Natural killer cell (primary cell): ENCODE data around the gene NLK. TPM values are rescaled to one million over a fixed set of nuclear protein-coding genes. Genes with fewer than 3 reads are reported as not detected.
"Not testable (repeated sequence)": the region's sequence is repeated elsewhere in the genome, so short reads cannot be mapped to it uniquely, and the experiment has no call there.

Source experiments
- ATAC-seq, 3 donors: fragments of 150-1000 bp in 2 of 3; fragments of 200-7000 bp in 1 of 3; cut with Tn5 transposase; 1 replicate in 1 of 3; 2 replicates in 2 of 3; pipeline ENCODE4 v1.10.0; 2021; ENCODE audit warnings: mild to moderate bottlenecking in 2 of 3, moderate library complexity in 2 of 3
- DNase-seq, 2 donors: peaks; one replicate each; pipeline versions ENCODE4 v3.0.0 to v3.0.0-alpha.2; 2013 to 2021; ENCODE audit warnings: mixed read lengths in 1 of 2
- H3K27ac ChIP-seq: one replicate; pipeline ENCODE4 v1.5.1; 2013; ENCODE audit warnings: mild to moderate bottlenecking, low read length
- H3K27me3 ChIP-seq: one replicate; pipeline ENCODE4 v1.6.1; 2013; ENCODE audit warnings: low read length; ENCODE audit not compliant: control insufficient read depth, insufficient read depth
- H3K36me3 ChIP-seq: one replicate; pipeline ENCODE4 v1.6.1; 2013; ENCODE audit warnings: low read length; ENCODE audit not compliant: control insufficient read depth, insufficient read depth
- H3K4me1 ChIP-seq: one replicate; pipeline ENCODE4 v1.6.1; 2013; ENCODE audit warnings: low read length; ENCODE audit not compliant: control insufficient read depth, insufficient read depth
- H3K4me3 ChIP-seq: one replicate; pipeline ENCODE4 v1.5.1; 2013; ENCODE audit warnings: low read length
- H3K9me3 ChIP-seq: one replicate; pipeline ENCODE4 v1.6.1; 2013; ENCODE audit warnings: low read length; ENCODE audit not compliant: control insufficient read depth, insufficient read depth
- H3K27ac Mint-ChIP-seq, 2 donors: one replicate each; pipeline ENCODE4 v1.8.0; 2022; ENCODE audit warnings: mild to moderate bottlenecking in 2 of 2, mixed read lengths in 2 of 2, moderate library complexity in 1 of 2
- H3K27me3 Mint-ChIP-seq, 2 donors: one replicate each; pipeline ENCODE4 v1.8.0; 2022; ENCODE audit warnings: low read depth in 2 of 2, mixed read lengths in 2 of 2
- H3K36me3 Mint-ChIP-seq: one replicate; pipeline ENCODE4 v1.8.0; 2022; ENCODE audit warnings: mixed read lengths
- H3K4me1 Mint-ChIP-seq, 2 donors: one replicate each; pipeline ENCODE4 v1.8.0; 2022; ENCODE audit warnings: mixed read lengths in 2 of 2
- H3K4me3 Mint-ChIP-seq: one replicate; pipeline ENCODE4 v1.8.0; 2022; ENCODE audit warnings: mild to moderate bottlenecking, moderate library complexity, mixed read lengths
- H3K9me3 Mint-ChIP-seq, 2 donors: one replicate each; pipeline ENCODE4 v1.8.0; 2022; ENCODE audit warnings: mixed read lengths in 2 of 2
- WGBS: methylation state at CpG from one replicate; pipeline ENCODE4 v1.1.7; 2013; ENCODE audit warnings: missing lambda C conversion rate; ENCODE audit not compliant: insufficient coverage; 5-methylcytosine and 5-hydroxymethylcytosine counted together
- intact Hi-C: fragments of 100-400 bp; cut with micrococcal nuclease; formaldehyde crosslinking; loops from one replicate; pipeline ENCODE4 v1.14.2; 2022
- total RNA-seq, 4 donors: library from RNA; stranded (reverse); fragments of 120-200 nt in 1 of 4; gene quantifications; one replicate each; pipeline versions ENCODE4 v1.2.3 to v1.2.4, GENCODE V29; 2013 to 2022
- TF ChIP-seq, protein P1 (sequence below): fragments of 200-600 bp; IDR thresholded peaks from one replicate; pipeline ENCODE4 v1.8.0; 2022; ENCODE audit warnings: antibody characterized with exemption

The NLK gene
- total RNA-seq, 3 donors from 2014 or later (not counting 1 experiment from before 2014, with no cell fraction given) = 18.3 to 35.6 (median 20.8) TPM

GRCh38 chr17:28001149-28001548, 41.3 kb upstream of the NLK start:
- ATAC-seq (no peak), DNase-seq (no peak)
- Histone ChIP-seq H3K27me3 (no peaks in the 10 kb centered on the region), H3K9me3 (no peaks in the 10 kb centered on the region), H3K27ac (no peak overlapping the region), H3K4me3 (no peak overlapping the region), H3K4me1 (no peaks in the 10 kb centered on the region), H3K36me3 (no peaks in the 10 kb centered on the region)
- H3K27me3 Mint-ChIP-seq = peaks cover 0 to 11% of the 10 kb centered on the region in 2 donors
- no peaks in the 10 kb centered on the region for H3K9me3 Mint-ChIP-seq
- 83% methylated on average over 3 of the region's 3 CpGs for WGBS
- no peak overlapping the region for H3K4me3 Mint-ChIP-seq
- no peak overlapping the region for H3K27ac Mint-ChIP-seq
- intact Hi-C loops = no loop called here
- no peaks in the 10 kb centered on the region for H3K4me1 Mint-ChIP-seq
- no peaks in the 10 kb centered on the region for H3K36me3 Mint-ChIP-seq
- TF ChIP-seq, protein P1, sequence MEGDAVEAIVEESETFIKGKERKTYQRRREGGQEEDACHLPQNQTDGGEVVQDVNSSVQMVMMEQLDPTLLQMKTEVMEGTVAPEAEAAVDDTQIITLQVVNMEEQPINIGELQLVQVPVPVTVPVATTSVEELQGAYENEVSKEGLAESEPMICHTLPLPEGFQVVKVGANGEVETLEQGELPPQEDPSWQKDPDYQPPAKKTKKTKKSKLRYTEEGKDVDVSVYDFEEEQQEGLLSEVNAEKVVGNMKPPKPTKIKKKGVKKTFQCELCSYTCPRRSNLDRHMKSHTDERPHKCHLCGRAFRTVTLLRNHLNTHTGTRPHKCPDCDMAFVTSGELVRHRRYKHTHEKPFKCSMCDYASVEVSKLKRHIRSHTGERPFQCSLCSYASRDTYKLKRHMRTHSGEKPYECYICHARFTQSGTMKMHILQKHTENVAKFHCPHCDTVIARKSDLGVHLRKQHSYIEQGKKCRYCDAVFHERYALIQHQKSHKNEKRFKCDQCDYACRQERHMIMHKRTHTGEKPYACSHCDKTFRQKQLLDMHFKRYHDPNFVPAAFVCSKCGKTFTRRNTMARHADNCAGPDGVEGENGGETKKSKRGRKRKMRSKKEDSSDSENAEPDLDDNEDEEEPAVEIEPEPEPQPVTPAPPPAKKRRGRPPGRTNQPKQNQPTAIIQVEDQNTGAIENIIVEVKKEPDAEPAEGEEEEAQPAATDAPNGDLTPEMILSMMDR = no peak

DNA sequence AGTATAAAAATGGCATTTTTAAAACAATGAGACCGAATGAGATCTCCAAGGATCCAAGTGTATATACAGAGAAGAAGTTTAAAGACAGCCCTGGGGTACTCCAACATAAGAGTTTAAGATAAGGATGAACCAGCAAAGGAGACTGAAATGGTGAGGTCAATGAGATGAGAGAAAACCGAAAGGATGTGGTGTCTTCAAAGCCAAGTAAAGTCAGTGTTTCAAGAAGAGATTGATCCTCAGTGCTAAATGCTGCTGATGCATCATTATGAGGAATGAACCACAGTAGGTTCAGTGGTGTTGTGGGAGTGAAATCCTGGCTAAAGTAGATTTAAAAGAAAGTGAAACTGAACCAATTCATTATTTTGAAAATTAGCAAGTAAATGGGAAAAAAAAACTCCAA, 38.1 kb upstream of the NLK start:
- peak in 1 of 2 donors; percentile 28 for DNase-seq
- intact Hi-C loops = no loop called here
- no peak overlapping the region for H3K4me3 Mint-ChIP-seq

DNA sequence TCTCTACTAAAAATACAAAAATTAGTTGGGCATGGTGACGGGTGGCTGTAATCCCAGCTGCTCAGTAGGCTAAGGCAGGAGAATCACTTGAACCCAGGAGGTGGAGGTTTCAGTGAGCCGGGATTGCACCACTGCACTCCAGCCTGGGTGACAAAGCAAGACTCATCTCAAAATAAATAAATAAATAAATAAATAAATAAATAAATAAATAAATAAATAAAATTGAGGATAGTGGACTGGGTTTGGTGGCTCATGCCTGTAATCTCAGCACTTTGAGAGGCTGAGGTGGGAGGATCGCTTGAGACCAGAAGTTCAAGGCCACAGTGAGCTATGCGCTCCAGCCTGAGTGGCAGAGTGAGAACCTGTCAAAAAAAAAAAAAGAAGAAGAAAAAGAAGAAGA, 34.6 kb upstream of the NLK start:
- H3K4me3 ChIP-seq, H3K27me3 ChIP-seq, H3K36me3 Mint-ChIP-seq, H3K27ac Mint-ChIP-seq, H3K4me1 Mint-ChIP-seq, H3K4me3 Mint-ChIP-seq, H3K9me3 ChIP-seq, intact Hi-C loops, ATAC-seq, H3K36me3 ChIP-seq, H3K4me1 ChIP-seq, H3K9me3 Mint-ChIP-seq, H3K27ac ChIP-seq, DNase-seq: not testable (repeated sequence)
- peaks cover 18% of the 10 kb centered on the region in 2 donors for H3K27me3 Mint-ChIP-seq
- WGBS = 96% methylated on average over 3 of the region's 4 CpGs

More for the DNA sequence above, 38.1 kb upstream of the NLK start:
- no peak overlapping the region for H3K4me3 ChIP-seq
- Mint-ChIP-seq H3K36me3 (no peaks in the 10 kb centered on the region), H3K9me3 (no peaks in the 10 kb centered on the region), H3K4me1 (no peaks in the 10 kb centered on the region), H3K27ac (no peak overlapping the region), H3K27me3 (peaks cover 0 to 11% of the 10 kb centered on the region in 2 donors)
- WGBS = 65% methylated on average over 2 of the region's 2 CpGs
- TF ChIP-seq, protein P1 = no peak
- H3K27me3 ChIP-seq = no peaks in the 10 kb centered on the region
- H3K27ac ChIP-seq = no peak overlapping the region
- ATAC-seq = no peak
- no peaks in the 10 kb centered on the region for H3K36me3 ChIP-seq
- no peaks in the 10 kb centered on the region for H3K4me1 ChIP-seq
- H3K9me3 ChIP-seq = no peaks in the 10 kb centered on the region

GRCh38 chr17:28008513-28008912, 34.0 kb upstream of the NLK start:
- intact Hi-C loops = no loop called here
- DNase-seq = no peak

More at GRCh38 chr17:28008513-28008912, 34.0 kb upstream of the NLK start:
- H3K9me3 Mint-ChIP-seq = no peaks in the 10 kb centered on the region
- H3K27ac Mint-ChIP-seq = no peak overlapping the region
- H3K4me3 ChIP-seq = no peak overlapping the region
- no peaks in the 10 kb centered on the region for H3K36me3 Mint-ChIP-seq
- no peak for ATAC-seq
- H3K36me3 ChIP-seq = no peaks in the 10 kb centered on the region
- H3K9me3 ChIP-seq = no peaks in the 10 kb centered on the region
- no peaks in the 10 kb centered on the region for H3K4me1 Mint-ChIP-seq
- H3K27me3 ChIP-seq = no peaks in the 10 kb centered on the region
- TF ChIP-seq, protein P1 = no peak
- H3K27ac ChIP-seq = no peak overlapping the region
- 5% methylated on average over 2 of the region's 2 CpGs for WGBS
- peaks cover 18% of the 10 kb centered on the region in 2 donors for H3K27me3 Mint-ChIP-seq
- no peaks in the 10 kb centered on the region for H3K4me1 ChIP-seq
- no peak overlapping the region for H3K4me3 Mint-ChIP-seq
